H1 (cell line): Measurements from ENCODE around the gene PLSCR1.

ENCODE experiments used
- TF ChIP-seq, protein P1 (sequence below): IDR thresholded peaks from 2 replicates; pipeline ENCODE4 v1.6.1; 2011; ENCODE audit warnings: low read length, improper control_type of control experiment
- TF ChIP-seq, protein P2 (sequence below), 3 experiments: IDR thresholded peaks; 1 replicate in 2 of 3; 2 replicates in 1 of 3; pipeline versions ENCODE4 v1.5.1 to v1.6.1; 2011; ENCODE audit warnings: low read length in 3 of 3, mild to moderate bottlenecking in 3 of 3, inconsistent platforms in 2 of 3, low read depth in 1 of 3, moderate library complexity in 1 of 3; ENCODE audit not compliant: insufficient read depth in 1 of 3; ENCODE audit errors: control extremely low read depth in 1 of 3

- TF ChIP-seq, protein P1, sequence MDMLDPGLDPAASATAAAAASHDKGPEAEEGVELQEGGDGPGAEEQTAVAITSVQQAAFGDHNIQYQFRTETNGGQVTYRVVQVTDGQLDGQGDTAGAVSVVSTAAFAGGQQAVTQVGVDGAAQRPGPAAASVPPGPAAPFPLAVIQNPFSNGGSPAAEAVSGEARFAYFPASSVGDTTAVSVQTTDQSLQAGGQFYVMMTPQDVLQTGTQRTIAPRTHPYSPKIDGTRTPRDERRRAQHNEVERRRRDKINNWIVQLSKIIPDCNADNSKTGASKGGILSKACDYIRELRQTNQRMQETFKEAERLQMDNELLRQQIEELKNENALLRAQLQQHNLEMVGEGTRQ, result no peak
- TF ChIP-seq, protein P2, sequence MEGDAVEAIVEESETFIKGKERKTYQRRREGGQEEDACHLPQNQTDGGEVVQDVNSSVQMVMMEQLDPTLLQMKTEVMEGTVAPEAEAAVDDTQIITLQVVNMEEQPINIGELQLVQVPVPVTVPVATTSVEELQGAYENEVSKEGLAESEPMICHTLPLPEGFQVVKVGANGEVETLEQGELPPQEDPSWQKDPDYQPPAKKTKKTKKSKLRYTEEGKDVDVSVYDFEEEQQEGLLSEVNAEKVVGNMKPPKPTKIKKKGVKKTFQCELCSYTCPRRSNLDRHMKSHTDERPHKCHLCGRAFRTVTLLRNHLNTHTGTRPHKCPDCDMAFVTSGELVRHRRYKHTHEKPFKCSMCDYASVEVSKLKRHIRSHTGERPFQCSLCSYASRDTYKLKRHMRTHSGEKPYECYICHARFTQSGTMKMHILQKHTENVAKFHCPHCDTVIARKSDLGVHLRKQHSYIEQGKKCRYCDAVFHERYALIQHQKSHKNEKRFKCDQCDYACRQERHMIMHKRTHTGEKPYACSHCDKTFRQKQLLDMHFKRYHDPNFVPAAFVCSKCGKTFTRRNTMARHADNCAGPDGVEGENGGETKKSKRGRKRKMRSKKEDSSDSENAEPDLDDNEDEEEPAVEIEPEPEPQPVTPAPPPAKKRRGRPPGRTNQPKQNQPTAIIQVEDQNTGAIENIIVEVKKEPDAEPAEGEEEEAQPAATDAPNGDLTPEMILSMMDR (IDR thresholded peaks at IDR 0.05; ENCODE audit: control extremely low read depth in 1 of 3, insufficient read depth in 1 of 3, low read depth in 1 of 3, low read length in 3 of 3), result no peak
These were observed 21.7 kb upstream of the PLSCR1 start for GRCh38 chr3:146566138-146566537.
